Left renal cortex interstitium (tissue), 4 donors: ENCODE data around the gene SRBD1. TPM values are rescaled to one million over a fixed set of nuclear protein-coding genes. Genes with fewer than 3 reads are reported as not detected.

Experiments
- DNase-seq, 4 donors: peaks; one replicate each; pipeline ENCODE4 v3.0.0-alpha.2; 2013; ENCODE audit warnings: low read depth in 4 of 4, low spot score in 2 of 4, missing footprints in 1 of 4
- polyA plus RNA-seq, 4 donors: library from polyadenylated mRNA; unstranded; fragments of 120-200 nt; gene quantifications; one replicate each; pipeline ENCODE4 v1.2.1, GENCODE V29; 2013; ENCODE audit not compliant: insufficient read length in 4 of 4

Gene SRBD1
- polyA plus RNA-seq, 4 donors: 21.2 to 25.9 (median 22.8) TPM

DNA sequence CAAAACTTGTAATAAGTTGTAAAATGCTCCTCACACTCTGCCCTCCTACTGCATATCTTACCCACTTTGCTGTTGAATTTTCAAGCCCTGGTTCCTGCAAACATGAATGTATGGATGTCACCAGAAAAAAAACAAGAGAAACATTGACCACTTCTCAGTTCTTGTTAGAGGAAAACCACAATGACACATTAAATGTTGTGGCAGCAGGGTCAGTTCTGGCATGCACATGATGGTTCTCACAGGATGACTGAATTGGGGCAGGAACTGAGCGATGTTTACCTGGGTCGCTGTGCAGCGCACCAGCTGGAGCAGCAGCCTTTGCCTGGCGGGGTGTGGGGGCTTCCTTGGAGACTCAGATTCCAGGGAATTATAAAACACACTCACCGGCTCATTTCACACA is 26.4 kb upstream of the SRBD1 start:
- no peak for DNase-seq

DNA sequence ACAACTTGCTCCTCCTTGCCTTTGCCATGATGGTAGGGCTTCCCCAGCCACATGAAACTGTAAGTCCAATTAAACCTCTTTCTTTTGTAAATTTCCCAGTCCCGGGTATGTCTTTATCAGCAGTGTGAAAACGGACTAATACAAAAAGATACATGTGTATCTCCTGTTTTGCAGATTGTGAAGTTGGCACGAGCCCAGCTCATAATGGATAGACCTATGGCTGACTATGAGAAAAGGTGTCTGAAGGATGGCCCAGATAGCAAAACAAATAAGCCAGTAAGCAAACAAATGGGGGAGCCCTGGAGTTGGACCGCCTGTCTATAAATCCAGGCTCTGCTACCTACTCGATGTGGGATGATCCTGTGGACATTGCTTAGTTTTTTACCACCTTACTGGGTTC is 24.9 kb upstream of the SRBD1 start:
- no peak for DNase-seq

DNA sequence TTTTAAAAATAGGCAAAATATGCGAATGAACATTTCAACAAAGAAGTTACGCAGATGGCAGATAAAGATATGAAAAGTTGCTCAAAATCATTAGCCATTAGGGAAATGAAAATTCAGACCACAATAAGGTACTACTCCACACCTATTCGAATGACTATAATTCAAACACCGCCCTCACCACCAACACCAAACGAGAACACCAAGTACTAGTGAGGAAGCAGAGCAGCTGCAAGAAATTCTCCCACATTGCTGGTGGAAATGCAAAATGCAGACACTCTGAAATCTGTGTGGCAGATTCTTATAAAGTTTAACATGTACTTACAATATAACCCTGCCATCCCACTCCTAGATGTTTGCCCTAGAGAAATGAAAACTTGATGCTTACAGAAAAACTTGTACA is 23.2 kb upstream of the SRBD1 start:
- no peak for DNase-seq

DNA sequence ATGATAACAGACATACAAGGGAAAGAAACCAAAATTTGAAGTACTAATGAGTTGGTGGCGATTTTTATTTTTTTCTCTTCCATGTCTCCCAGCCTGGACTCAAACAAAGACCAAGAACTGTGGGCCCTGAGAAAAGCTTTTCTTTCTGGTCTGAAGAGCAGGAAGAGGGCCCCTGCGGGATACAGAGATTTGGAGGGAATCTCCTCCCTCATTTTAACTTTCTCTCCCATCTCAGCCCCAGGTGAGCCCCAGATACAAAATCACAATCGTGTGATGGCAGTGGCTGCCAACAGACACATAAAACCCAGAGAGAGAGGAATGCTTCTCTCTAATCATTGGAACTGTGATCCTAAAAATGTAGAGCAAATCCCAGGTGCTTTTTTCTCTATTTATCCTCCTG is 20.9 kb upstream of the SRBD1 start:
- DNase-seq: no peak

DNA sequence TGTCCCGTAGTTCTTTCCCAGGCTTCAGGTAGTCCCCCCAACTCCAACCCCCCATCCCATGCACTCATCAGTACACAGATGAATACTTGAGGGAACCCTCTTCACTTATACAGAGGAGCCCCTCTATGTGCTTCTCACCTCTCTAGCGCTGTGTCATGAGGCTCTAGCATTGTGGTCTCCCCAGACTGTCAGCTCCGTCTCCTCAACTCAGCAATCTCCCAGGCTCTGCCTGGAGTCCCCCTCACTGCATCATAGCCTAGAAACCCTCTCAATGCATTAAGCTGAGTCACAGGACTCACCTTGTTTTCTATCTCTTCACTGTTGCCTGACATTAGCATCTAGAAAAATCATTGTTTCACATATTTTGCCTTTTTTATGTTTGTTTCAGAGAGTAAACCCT is 20.3 kb upstream of the SRBD1 start:
- DNase-seq: no peak

DNA sequence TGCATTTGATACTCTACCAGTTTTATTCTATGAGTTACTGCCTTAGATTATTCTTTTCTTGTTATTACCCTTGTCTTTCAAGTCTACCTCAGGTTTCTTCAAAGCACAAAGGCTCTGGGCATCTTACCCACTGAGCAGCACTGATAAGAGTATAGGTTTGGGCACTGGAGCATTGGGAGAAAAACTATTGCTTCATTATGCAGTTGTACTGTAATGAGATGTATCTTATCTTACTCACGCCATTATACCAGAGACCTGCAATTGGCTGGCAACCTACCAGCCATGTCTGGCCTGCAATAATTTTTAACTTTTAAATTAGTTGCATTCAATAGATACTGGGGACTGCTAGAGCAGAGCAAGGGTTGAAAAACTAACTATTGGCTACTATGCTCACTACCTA is 18.9 kb upstream of the SRBD1 start:
- no peak for DNase-seq

DNA sequence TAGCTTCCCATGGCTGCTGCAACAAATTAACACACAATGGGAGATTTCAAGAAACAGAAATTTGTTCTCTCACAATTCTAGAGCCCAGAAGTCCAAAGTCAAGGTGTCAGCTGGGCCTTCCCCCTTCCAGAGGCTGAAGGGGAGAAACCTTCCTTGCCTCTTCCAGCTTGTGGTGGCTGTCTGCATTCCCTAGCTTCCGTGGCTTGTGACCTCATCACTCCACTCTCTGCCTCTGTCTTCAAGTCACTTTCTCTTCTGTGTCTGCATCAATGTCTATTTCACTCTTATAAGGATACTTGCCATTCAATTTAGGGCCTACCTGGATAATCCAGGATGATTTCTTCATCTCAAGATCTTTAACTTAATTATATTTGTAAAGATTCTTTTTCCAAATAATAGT is 16.8 kb upstream of the SRBD1 start:
- DNase-seq: no peak

DNA sequence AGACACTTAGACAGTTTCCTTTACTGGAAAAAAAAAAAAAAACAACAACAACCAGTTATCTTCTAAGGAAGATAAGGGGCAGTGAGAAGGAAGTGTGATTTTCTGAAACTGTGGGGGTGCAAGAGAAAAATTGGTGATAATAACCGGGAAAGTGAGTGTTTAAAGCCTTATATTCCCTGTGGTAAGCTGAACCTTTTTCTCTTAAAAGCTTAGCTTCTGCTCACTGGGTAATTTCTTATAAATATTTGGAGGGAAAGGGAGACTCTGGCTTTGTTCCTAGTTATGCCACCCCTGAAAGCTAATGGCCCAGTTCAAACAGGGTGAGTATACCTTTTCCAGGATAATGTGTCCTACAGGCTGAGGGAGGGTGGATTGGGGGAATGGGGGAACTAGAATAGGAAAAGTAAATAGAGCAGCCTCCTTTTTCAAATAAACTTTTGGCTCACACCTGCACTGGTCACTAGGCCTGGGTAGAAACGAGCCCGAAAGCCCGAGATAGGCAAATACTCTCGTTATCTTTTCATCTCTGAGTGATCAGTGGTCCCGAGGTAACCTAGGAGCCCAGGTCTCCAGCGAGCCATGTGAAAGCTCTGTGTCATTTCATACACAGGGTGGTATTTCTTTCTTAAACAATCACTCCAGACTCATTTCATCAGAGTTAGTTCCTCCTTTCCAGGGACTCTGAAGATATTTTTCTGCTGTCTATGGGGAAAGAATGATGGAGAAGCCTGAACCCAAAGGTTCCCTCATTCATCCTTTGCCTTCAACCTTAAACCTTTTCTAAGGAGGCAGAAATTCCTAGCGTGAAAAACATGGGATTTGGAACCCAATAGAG is 15.5 kb upstream of the SRBD1 start:
- no peak for DNase-seq

DNA sequence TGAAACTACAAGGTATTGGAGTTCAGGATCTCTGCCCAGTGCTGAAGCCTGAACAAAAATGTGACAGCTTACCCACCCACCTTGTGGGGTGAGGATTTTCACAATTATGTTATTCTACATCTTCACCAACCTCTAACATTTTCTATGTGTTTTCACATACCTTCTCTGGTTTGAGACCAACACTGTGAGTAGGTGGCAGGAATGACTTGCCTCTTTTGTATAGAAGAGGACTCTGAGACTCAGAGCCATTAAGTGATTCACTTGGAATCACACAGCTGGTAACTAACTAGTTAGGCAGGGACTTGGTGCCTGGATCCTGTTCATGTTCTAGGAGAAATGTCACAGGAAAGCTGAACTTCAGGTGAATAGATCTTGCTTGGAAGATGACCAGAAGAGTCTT is 14.8 kb upstream of the SRBD1 start:
- DNase-seq: no peak

DNA sequence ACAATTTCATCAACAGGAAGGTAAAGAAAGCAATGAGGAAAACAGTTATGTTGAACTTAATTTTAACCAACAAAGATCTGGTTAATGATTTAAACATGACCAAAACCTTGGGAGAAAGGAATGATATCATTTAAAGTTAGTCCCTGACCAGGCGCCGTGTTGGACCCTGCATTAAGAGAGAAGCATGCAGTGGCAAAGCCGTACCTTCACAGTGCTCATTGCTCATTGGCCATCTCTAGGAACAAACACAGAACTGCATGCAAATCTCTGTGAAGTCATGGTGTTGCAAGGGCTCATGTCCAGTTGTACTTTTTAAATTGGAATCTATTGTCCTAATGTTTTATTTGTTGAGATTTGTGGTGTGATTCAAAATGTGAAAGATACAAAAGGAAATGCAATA is 12.0 kb upstream of the SRBD1 start:
- DNase-seq: no peak

DNA sequence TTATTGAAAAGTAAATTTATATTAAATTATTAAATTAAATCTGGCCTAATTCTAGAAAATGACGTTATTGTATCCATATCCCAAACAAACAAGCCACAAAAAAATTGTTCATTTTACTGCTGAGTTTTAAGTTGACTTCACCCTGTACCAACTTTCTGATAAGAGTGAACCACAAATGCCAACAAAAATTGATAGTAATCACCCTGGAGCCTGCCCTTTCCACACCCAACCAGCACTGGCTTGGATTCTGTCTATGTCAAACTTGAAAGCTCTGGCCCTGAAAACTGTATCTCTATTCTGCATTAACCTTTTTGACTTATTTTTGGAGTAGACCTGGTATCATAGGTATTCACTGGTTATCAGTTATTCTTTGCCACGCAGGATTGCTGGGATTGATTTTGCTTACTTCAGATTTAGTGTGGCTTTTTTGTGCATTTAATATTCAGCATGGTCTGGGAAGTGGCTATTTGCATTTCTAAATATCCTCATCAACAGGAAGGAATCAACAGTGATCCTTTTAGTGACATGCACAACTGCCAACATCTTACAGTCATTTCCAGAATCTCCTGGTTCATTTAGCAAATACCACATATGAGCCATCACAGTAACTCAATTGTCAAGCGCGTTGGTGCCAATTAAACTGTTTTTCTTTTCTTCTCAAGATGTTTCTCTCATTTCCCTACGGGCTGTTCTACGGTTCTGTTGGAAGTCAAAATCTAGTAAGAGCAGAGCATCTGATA is 11.4 kb upstream of the SRBD1 start:
- no peak for DNase-seq

DNA sequence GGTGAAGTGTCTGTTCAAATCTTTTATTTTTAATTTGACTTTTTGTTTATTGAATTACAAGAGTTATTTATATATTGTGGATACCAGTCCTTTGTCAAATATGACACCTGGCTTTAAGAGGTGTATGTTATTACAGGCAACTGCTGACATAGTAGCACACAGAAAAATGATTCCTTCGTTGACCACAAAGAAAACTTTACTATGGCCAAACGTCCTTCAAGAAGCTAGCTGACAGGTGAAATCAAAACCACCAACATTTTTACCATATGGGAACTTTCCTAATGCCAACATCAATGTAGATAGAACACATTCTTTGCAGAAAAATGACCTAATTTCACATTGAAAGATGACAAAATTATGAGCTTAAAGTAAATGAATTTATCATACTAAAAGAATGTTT is 6.4 kb upstream of the SRBD1 start:
- DNase-seq: no peak

DNA sequence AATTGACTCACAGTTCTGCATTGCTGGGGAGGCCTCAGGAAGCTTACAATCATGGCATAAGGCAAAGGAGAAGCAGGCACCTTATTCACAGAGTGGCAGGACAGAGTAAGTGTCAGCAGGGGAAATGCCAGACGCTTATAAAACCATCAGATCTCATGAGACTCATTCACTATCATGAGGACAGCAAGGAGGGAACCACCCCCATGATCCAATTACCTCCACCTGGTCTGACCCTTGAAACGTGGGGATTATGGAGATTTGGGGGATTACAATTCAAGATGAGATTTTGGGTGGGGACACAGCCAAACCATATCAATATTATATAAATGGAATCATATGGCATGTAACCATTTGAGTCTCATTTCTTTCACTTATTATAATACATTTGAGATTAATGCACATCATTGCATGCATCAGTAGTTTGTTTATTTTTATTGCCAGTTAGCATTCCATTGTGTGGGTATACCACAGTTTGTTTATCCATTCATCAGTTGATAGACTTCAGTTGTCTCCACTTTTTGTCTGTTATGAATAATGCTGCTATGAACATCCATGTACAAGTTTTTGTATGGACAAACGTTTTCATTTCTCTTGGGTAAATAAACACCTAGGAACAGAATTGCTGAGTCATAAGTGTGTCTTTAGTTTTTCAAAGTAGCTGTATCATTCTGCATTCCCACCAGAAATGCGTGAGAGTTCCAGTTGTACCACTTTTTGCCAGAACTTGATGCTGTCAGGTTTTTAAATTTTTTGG is 5.8 kb upstream of the SRBD1 start:
- DNase-seq: no peak

DNA sequence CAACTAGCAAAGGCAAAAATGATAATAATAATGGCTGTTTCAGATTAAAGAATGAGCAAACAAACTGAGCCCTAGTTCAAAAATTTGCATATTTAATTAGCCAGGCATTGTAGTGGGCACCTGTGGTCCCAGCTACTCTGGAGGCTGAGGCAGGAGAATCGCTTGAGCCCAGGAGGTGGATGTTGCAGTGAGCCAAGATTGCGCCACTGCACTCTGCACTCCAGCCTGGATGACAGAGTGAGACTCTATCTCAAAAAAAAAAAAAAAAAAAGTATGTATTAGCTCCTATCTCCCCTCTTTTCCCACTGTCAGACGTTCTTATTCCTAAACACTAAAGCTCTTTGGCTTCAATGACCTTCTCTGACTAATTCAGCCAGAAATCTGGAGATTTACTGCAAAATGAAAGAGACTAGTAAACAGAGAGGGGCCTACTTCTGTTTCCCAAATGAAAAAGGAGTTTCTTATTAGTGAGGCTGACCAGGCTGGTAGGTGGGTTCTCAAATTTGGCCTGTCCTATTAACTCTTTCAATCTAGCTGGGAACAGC is 3.9 kb upstream of the SRBD1 start:
- no peak for DNase-seq

DNA sequence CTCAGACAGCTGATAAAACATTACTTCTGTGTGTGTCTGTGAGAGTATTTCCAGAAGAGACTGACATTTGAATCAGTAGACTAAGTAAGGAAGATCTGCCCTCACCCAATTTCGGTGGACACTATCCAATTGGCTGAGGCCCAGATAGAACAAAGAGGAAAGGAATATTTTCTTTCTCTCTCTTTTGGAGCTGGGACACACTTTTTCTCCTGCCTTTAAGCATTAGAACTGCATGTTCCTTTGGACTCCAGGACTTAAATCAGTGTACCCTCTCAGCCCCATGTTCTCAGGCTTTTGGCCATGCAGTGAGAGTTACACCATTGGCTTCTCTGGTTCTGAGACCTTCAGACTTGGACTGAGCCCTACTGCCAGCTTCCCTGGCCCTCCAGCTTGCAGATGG is 3.3 kb upstream of the SRBD1 start:
- no peak for DNase-seq

DNA sequence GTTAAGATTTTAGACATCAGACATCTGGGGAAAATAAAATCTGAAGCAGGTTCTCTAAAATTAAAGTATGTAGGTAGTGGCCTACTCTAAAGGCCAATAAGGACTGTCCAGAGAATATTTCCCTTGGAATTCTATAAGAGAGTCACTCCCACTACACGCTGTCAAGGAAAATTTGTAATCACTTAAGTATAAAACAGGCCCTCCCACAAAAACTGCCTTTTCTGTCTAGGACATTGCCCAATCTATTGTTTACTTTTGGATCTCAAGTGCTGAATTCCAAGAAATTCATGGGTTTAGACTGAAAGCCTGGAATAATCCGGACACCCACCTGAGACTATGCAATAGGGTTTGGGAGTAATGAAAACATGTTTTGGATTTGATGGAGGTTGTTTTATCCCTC is 1.7 kb upstream of the SRBD1 start:
- peak in 1 of 4 donors; percentile 28 for DNase-seq

DNA sequence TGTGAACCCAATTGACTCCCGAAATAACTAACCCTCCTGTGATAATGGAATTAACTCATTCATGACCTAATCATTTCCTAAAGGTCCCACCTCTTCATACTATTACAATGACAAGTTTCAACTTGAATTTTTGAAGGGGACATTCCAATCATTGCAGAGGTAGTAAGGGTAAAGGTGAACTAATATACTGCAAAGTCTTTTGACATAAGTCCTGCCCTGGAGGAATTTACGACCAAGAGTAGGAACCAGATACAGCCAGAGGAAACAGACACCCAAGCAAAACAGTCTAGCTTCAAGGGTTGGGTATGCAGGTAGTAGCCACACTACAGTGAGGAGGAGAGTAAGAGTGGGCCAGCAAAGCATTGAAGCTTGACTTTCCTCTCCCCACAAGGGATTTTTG is 1.2 kb upstream of the SRBD1 start:
- peak in 1 of 4 donors; percentile 34 for DNase-seq

DNA sequence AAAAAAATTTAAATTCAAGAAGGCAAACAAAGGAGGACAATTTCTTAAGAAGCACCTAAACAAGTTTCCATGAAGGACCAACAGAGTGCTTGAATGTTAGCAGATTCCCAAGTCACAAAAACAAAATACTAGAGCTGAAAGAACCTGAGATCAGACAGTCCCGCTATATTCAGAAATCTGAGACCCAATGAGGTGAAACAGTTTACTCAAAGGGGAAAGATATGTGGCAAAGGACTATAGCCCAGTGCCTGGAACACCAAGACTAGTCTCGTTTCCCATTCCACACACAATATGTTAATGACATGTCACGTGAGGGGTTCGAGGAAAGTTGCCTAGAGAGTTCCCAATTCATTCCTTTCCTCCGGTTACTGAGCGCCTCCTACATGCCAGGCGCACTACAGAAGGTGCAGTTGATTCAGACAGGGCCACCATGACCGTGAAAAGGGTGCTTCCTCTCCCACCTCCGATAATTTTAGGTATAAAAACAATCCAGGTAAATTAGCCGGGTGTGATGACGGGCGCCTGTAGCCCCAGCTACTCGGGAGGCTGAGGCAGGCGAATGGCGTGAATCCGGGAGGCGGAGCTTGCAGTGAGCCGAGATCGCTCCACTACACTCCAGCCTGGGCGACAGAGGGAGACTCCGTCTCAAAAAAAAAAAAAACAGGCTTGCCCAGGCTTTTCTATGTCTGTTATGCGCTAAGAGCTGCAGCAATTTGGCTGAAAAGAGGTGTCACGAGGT is 617 bp downstream of the SRBD1 start:
- peak in 2 of 4 donors; percentile 61 to 69 for DNase-seq

DNA sequence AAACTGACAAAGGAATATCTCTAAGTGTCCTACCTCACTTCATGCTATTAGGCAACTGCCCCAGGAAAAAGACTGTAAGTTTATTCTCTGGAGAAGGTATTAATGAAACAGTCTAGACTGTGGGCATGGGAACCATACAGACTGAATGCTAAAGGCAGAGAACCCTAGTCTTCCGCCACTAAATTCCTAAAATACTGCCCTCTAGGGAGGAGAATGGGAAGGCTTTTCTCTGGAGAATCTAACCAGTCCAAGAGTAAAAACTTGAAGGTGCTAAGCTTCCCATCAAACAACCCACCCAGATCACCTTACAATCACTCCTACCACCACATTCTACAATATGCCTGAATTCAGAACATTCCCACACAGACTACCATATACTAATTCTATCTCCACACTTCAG is 3.4 kb downstream of the SRBD1 start:
- no peak for DNase-seq

DNA sequence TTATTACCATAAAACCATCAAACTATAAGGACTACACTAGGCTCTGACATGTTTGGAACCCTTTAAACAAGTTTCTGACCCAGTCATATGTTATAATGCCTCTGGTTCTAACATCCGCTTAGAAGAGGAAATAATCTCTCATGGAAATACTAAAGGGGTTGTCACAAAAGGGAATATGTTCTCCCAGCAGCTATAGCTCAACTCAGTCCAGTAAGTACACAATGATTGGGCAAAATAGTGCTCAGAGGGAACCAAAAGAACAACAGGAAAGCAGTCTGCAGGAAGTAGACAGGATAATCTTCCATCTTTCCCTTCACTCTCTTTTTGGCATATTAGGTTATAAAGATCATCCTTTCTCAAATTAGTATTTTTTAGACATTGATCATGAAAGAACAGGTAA is 4.3 kb downstream of the SRBD1 start:
- no peak for DNase-seq

DNA sequence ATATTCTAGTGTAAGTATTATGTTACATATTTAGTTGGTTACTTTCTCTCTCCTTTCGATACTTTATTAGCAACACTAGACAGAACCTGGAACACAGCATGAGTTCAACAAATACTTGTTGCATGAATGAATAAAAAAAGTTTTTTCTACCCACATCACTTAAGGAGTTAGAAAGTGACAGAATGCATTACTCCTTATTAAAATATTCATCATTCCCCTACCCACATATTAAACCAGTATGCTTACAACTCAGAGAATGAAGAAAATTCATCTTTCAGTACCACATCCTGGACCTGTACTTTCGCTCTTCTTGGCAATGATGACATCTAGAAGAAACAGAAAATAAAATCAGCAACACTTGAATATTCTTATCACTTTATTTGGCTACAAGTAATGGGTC is 6.0 kb downstream of the SRBD1 start:
- no peak for DNase-seq
